ENCODE results near the gene AIPL1.

Gene AIPL1

DNA sequence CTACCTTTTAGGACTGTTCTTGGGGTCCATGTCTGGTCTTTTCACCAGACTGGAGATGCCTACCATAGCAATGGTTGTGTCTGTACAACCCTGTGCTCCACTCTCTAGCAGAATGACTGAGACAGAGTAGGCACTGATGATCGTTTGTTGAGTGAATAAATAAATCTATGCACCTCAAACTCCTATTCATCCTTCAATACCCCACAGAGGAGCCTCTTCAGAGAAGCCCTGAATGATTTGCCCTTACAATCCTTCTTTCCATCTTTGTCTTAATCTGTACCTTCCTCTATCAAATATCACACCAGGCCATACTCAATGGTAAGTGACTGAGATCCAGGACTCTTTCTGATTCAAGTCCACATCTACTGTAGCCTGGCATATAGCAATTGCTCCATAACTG lies 32.6 kb upstream of the AIPL1 start:
- no peak for DNase-seq (ENCODE audit: low read depth in 2 of 2)

DNA sequence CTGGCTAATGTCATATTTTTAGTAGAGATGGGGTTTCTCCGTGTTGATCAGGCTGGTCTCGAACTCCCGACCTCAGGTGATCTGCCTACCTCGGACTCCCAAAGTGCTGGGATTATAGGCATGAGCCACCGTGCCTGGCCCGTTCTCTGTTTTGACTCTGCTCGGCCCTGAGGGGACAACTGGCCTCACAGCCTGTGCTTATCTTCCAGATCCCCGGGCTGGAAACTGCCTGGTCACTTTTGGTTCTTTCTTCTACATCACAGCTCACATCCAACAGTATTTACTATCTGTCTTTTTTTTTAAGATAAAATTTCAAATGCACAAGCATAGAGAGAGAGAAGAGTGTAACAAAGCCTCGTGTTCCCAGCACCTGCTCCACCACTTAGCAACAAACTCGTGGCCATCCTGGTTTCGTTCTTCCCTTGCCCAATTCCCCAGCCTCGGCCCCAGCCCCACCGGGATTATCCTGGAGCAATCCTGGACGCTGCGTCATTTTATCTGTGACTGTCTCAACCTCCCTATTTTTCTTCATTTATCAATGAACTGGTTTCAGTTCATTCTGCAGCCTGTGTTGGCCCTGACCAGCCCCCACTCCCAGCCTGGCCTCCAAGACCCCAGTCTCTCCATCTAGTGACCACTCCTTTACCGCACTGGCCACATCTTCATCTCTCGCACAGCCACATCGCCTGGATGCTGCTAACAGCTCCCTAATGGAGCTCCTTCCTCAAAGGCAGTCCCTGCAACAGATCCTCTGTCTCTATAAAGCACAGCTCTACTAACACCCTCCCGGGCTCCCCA lies 30.5 kb upstream of the AIPL1 start:
- DNase-seq (ENCODE audit: low read depth in 2 of 2) = no peak

DNA sequence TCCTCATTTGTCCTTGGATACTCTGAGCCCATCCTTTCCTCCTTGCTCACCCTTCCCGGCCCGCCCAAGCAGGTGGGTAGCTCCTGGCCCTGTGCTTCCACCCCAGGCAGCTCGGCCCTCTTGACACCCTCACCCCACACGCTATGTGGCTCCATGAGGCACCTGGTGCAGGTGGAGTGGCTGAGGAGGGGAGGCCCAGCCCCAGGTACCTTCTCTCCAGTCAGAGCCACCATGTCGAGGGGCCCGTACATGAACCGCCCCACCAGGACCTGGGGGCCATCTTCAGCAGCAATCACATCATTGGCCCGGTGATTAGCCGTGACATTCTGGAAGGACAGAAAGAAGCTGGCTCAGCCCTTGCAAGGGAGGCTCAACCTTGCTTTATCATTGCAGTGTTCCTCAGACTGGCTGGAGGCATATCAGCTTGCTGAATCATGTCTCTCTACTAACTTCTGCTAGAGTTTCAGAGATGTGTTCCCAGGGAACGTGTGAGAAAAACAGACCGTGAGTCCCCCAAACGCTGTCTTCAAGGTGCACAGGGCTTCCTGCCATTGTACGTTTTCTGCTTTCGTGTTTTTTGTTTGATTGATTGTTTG lies 29.6 kb upstream of the AIPL1 start:
- no peak for DNase-seq (ENCODE audit: low read depth in 2 of 2)

DNA sequence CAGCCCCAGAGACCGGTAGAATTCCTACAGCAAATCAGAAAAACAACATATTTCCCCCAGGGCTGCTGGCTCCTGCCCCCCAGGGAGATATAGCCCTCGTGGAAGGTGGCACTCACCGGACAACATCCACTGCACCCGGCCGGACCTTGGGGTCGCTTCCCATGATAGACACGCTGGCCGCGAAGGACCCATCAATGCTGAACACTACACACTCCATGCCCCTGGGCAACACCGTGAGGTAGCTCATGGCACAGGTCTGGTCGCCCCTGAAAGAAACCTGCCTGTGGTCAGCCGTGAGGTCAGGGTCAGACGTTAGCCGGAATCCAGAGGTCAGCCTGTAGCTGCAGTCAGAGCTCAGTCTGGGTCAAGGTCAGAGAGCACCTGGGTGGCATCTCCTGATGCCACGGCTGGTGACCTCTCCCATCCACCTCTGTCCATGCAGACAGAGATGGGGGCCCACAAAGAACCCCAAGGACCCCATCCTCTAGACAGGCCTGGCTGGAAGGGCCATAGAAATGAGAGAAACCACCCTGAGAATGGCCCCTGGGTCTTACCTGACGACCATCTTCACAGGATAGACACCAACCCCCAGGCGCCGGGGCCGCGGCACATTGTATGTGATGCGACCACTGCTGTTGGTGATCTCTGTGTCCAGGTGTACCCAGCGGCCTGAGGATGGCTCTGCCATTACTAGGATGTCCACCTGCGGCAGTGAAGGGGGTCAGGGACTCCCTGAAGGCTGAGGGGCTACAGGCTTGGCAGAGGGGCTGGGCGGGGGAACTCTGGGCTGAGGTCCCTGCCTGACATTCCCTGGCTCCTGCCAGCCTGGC lies 28.9 kb upstream of the AIPL1 start:
- no peak for DNase-seq (ENCODE audit: low read depth in 2 of 2)

DNA sequence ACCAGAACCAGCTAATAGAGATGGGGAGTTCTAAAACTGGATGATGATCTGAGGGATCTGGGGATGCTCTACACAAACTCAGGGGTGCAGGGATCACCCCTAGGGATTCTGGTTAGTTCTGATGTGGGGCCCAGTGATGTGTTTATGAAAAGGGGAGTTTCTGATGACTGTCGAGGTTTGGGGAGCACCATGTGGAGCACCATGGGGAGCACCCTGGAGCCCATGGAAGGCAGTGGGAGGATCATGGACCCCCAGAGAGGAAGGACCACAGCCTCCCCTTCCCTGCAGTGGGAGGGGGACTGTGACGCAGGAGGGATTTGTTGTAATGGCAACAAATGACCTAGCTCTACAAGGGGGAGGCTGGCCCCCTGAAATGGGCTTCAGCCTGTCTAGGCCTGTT lies 27.8 kb upstream of the AIPL1 start:
- no peak for DNase-seq (ENCODE audit: low read depth in 2 of 2)

DNA sequence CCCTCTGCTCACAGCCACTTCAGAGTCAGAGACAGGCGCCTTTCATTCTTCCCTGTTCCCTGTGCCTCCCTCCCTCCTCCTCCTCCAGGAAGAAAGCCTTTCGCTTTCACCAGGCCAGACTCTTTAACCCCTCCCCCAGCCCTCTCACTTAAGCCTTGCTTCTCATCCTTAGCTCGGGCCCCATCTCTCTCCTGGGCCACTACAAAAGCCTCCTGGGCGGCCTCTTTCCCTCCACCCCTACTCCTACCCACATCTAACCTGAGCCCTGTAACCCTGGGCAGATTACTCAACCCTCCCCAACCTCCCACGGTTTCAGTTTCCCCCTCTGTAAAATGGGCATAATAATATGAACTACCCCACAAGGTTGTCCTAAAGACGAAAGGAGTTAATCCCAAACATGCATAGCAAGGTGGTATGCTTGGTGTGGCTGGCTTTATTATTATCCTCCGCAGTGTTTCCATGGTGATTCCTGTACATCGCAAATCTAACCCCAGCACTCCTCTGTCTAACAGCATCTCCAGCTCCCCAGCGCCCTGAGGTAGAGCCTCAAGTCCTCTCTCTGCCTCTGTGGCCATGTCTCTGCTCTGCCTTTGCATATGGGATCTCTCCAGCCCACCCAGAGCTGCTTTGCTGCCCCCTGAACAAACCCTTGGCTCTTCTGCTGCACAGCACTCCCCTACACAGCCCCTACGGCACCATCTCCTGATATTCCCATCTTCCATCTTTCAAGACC lies 27.0 kb upstream of the AIPL1 start:
- DNase-seq (ENCODE audit: low read depth in 2 of 2) = peak; percentile 6 to 27

DNA sequence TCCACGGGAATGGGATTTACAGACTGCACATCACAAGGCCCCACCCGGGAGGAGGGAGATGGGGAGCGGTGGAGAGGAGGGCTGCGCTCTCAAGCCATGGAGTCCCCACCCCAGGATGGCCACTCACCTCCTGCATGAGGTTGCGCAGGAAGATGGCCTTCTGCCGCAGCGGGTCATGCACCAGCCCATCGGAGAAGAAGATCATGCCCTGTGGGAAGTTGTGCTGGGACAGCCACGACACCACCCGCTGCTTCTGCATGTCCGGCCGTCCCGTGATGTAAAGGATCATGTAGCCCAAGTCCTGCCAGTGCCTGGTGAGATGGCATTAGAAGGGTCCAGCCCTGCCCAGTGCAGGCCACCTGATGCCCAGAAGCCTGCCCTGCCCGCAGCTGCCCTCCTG lies 26.3 kb upstream of the AIPL1 start:
- DNase-seq (ENCODE audit: low read depth in 2 of 2) = no peak

DNA sequence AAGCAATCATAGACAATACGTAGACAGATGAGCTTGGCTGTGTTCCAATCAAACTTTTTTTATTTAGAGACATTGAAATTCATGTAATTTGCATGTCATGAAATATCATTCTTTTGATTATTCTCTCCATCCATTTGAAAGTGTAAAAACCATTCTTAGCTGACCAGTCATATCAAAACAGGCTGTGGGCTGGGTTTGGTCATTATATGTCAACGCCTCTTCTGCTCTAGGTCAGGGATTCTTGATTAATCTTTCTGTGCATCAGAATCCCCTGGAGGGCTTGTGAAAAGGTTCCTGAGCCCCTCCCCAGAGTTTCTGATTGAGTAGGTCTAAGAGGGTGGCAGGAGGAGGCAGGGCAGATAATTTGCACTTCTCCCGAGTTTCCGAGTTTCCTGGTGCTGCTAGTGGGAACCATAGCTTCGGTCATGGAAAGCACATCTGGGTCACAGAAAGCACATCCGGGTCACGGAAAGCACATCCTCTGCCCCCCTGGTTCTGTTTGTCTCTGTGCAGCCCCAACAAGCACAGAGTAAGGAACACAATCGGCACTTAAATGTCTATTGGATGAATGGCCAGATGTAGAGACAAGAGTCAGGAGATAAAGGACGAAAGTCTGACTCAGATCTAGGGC lies 25.7 kb upstream of the AIPL1 start:
- no peak for DNase-seq (ENCODE audit: low read depth in 2 of 2)

DNA sequence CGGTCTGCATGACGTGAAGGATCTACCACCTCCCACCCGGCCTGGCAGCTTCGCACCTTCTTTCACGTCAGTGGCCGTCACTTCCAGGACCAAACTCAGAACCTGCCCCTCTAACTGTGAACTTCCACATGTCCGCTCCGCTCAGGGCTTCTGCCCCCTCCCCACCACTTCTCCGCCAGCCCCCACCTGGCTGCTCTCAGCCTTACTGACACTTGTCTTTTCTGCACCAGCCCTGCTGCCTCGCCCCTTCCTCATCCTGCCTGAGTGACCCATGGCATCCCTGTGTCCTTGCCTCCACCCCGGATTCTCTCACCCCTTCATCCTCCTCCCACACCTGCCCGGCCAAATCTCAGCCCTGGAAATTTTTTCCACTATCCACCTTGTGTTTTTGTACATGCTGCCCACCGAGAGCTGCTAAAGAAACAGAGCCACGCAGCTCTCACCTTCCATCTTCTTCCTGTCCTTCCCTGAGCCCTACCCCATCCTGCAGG lies 23.6 kb upstream of the AIPL1 start:
- DNase-seq (ENCODE audit: low read depth in 2 of 2) = no peak

DNA sequence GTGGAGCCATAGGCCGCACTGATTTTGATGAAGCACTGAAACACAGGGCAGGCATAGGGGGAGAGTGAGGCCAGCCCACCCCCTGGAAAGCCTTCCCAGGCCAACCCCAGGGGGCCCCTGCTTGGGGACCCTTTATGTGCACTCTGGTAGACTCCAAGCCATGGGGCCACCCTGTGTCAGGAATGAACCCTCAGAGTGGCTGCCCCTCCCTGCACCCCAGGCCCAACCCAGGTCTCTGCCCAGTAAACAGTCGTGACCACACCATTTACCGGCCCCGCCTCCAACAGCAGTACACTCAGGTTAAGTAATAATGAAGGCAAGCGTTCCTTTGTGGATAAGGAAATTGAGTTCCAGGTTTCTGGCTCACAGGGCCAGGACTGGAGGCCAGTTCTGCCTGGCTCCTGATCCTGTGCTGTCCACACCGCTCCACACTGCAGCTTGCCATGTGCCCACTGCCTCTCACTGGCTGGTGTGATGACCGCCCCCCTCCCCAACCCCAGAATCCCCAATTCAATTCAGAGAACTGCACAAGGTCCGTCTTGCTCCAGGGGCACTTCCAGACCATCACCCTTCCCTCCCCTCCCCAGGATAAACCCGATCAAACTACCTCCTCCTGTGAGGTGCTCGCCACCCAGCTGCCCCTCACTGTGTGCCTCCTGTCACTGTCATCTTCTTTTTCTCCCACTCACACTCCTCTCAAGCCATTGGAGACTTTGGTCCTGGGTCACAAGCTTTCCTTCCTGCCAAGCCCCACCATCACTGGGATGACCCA lies 23.0 kb upstream of the AIPL1 start:
- DNase-seq (ENCODE audit: low read depth in 2 of 2) = no peak

DNA sequence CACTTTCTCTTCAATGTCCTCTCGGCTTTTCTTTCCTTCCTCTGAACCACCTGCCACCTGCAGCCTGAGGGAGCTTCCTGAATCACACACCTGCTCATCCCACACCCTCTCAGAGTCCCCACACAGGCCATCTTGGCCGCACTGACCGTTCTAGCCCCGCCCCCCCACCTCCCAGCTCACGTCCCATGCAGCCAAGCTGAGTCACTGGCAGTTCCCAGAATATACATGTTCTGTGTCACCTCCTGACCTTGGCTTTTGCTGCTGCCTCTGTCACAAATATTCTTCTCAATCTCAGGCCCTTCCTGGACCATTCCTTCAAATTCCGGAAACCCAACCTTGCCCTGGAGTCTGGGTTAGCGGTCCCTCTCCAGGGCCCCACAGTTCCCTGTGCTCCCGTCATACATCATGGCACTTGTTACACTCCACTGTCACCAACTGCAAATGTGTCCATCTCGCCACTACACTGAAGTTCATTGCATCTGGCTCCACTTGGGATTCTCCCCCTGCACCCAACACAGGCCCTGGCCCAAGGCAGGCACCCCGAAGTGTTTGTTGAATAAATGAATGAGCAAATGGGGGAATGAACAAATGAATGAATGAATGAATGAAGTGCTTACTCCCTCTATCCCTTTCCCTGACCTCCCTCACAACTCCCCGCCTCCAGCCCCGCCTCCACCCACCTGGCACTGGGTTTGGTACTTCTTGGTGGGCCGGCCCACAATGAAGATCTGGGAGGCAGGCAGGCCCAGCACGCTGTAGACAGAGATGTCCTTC lies 22.2 kb upstream of the AIPL1 start:
- DNase-seq (ENCODE audit: low read depth in 2 of 2) = no peak

DNA sequence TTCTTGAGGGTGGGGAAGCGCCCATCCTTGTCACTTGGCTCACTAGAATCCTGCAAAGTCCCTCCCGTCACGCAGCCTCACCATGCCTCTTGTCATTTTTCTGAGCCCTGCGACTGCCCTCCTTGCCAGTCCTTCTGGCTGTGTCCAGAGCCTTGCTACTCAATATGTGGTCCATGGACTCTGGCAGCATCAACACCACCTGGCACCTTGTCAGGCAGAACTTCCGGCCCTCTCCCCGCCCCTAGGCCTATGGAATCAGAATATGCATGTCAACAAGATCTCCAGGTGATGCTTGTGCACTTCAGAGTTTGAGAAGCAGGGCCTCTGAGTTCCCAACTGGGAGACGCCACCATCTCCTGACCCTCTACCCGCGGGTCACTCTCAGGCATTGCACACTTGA lies 21.4 kb upstream of the AIPL1 start:
- DNase-seq (ENCODE audit: low read depth in 2 of 2) = no peak

DNA sequence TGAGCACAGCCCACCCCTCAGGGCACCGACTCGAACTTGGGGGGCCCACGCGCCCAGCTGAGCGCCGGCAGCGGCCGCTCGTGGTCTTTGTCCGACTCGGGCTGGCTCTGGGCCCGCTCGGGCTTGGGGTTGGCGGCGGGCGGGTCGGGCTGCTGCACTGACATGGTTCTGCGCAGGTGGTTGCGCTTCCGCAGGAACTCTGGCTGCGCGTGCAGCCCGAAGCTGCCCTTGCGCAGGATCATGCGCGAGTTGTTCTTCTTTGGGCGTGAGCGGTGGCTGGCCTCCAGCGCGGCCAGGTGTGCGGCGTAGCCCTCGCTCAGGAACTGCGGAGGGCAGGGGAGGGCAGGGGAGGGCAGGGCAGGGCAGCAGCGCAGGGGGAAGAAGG lies 20.4 kb upstream of the AIPL1 start:
- no peak for DNase-seq (ENCODE audit: low read depth in 2 of 2)

DNA sequence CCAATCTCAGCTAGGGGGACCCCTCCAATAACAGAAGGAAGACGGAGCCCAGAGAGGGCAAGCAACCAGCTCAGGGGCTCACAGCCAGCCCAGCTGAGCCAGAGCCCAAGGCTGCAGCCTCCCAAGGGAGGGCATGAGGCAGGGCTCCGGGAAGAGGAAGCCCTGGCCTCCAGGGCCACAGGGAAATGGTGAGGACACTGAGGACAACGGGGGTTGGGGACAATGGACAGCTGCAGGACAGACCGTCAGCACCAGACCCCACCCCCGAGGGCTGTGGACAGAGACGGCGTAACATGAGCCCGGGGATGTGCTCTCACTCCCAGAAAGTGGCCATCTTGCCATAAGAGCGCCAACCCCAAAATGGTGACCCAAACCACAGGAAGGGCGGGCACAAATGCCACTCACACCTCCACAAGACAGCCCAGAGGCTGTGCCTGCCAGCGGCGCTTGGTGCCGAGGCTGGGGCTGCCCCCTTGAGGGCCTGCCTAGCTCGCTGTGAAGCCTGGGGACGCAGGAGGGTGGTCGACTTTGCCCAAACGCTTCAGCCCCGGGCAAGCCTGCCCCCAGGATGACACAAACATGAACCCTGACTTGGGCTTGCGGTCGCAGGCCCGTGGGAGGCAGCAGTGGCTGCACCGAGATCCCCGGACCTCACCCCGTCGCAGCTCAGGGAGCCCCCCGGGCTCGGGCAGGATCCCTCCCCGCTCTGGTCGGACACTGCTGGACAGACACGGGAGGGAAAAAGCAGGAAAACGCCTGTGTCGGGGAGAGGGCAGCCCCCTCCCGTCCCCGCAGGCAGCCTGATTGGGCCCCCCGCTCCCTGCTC lies 19.8 kb upstream of the AIPL1 start:
- no peak for DNase-seq (ENCODE audit: low read depth in 2 of 2)

DNA sequence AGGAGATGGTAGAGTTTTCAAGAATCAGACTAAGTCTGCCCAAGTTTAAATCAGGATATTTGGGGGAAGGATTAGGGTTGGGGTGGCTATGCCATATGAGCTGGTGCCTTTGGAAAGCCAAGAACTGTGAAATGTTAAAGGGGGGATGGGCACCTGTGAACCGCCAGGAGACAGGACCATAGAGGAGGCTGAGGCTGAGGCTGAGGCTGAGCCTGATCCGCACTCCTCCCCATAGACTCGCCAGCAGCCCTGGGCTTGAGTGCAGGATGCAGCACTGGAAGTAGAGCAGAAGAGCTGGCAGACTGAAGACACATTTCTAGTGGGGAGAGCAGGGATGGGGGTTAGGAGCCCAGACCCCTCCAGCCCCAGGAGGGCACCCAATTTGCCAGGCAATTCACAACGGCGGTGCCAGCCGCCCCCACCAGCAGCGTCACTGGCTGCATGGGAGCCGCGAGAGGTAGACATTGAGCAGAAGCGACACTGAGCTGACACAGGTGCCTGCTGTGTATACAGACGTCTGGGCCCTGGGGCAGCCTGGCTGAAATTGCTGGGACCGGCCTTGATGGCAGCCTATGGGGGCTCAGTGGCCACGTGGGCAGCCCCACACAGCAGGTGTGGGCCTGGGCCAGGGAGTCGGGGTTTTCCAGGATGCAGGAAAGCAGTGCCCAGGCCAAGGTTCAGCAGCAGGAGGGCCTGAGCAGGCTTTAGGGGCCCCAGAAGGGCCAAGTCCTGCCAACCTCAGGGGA lies 18.5 kb upstream of the AIPL1 start:
- no peak for DNase-seq (ENCODE audit: low read depth in 2 of 2)

DNA sequence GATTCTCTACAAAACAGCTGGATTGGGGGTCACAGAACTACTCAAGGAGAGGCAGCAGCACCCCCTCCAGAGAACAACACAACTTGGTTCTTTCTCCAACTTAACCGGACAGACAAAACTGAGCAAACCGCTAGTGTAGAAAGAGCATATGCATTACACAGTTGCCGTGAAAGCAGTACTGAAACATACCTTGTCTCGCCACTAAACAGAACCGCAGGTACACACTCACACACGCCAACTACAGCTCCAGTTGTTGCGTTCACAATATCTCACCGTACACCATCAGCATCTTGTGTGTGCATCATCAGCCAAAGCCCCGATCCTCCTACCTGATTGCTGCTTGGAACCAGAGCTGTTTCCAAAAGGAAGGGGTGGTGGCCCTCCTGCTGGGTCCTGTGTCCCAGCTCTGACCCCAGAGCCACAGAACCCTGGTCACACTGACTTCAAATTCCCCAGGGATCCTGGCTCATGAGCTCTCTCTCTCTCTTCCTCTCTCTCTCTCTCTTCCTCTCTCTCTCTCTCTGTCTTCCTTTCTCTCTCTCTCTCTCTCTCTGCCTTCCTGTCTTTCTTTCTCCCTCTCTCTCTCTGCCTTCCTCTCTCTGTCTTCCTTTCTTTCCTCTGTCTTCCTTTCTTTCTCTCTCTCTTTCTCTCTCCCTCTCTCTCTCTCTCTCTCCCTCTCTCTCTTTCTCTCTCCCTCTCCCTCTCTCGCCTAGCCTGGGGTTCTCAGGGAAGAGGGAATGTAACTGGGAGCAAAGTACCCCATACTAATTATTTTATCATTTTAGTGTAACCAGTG lies 17.7 kb upstream of the AIPL1 start:
- no peak for DNase-seq (ENCODE audit: low read depth in 2 of 2)

Measured in stimulated activated CD4-positive, alpha-beta T cell treated with anti-CD3 and anti-CD28 coated beads, Interleukin-4, amount 100 ng/mL, for 48 hours (primary cell).